RPMI7951 (cell line): ENCODE results near the gene CD1D. TPM values are rescaled to one million over a fixed set of nuclear protein-coding genes. Genes with fewer than 3 reads are reported as not detected.
"Not testable (repeated sequence)": the region's sequence is repeated elsewhere in the genome, so short reads cannot be mapped to it uniquely, and the experiment has no call there.

Source experiments
- DNase-seq: peaks from one replicate; pipeline ENCODE4 v3.0.0-alpha.2; 2012; ENCODE audit warnings: low read depth
- total RNA-seq: library from RNA; depleted of rRNA; stranded (reverse); fragments of >200 nt; shearing (Covaris generic); gene quantifications from 2 replicates; pipeline ENCODE4 v1.2.3, GENCODE V29; 2014; rRNA removed

The CD1D gene
- 0.36 and 1.3 TPM in 2 replicates for total RNA-seq

DNA sequence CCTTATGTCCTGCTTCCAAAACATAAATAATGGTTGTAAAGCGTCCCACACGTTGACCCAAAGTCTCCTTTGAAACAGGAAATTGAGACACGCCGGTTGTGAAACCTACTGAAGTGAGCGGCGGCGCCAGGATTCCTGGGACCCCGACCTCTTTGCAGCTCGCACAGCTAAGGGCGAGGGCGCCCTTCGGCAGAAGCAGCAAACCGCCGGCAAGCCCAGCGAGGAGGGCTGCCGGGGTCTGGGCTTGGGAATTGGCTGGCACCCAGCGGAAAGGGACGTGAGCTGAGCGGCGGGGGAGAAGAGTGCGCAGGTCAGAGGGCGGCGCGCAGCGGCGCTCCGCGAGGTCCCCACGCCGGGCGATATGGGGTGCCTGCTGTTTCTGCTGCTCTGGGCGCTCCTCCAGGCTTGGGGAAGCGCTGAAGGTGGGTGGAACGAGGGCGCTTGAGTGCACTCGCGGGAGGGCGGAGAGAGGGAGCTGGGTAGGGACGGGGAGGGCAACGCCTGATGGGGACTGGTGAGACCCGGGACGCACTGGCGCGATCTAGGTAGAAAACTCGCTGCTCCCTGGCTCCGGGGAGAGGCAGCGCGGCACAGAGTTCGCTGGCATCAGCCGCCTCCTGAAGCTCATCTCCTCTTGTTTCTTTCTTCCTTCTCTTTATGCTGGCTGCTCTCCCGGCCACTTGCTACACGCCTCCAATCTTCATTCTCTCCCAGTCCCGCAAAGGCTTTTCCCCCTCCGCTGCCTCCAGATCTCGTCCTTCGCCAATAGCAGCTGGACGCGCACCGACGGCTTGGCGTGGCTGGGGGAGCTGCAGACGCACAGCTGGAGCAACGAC lies at the start of gene CD1D:
Gene CD1D, plus strand, starts transcription at position 155 of the 836 bp plus-strand sequence. Its CDS starts 207 bp downstream, at position 362.
- peak; percentile 13 for DNase-seq

DNA sequence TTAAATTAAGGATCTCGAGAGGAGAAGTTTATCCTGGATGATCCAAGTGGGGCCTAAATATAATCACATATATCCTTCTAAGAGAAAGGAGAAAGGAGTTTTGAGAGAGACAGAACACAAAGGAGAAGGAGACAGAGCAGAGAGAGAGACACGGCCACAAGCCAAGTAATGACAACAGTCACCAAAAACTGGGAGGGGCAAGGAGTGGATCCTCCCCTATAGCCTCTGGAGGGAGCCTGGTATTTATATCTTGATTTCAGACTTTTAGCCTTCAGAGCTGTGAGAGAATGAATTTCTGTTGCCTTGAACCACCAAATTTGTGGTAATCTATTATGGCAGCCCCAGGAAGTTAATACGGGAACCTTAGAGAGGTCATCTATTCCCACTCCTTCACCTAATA lies 49.5 kb upstream of the CD1D start:
- no peak for DNase-seq

DNA sequence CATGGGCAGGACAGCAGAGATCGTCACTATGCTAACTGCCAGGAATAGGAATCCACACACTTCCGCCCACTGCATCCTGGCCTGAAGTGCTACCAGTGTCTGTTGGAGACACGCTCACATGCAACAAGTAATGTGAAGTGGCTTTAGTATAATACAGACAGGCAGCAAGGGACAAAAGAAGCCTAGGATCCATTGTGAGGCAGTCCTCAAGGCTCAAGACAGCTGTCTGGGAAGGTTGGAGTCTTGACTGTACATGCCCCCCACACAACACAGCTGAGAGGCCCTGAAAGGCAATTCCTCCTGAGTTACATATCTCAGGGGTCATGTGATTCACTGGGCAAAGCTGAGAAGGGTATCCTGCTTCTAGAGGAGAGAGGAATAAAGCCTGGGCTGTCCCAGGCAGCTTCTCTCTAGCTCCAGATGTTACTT lies 39.9 kb upstream of the CD1D start:
- DNase-seq, result no peak

DNA sequence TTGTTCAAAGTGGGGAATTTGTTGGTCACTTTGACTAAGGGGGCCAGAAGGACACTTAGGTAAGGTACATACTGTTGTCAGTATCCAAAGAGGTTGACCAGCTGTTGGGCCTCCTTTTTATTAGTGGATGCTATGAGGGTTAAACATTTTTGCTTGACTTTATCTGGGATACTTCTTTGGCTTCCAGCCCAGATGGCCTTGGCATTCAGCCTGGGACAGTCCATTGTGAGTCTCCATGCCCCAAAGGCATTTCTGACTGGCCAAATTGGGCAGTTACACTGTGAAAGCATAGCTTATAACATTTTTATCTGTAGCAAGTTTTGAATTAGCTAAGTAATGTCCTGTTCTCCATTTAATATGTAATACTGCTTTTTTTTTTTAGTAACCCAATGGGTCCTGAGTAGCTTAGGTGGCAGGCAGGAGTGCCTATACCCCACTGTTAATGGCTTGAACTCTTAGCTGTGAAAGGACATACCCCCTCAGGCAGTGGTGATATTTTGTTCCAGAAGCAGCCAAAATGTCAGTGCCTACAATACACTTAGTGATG lies 35.4 kb upstream of the CD1D start:
- DNase-seq, result peak; percentile 95

DNA sequence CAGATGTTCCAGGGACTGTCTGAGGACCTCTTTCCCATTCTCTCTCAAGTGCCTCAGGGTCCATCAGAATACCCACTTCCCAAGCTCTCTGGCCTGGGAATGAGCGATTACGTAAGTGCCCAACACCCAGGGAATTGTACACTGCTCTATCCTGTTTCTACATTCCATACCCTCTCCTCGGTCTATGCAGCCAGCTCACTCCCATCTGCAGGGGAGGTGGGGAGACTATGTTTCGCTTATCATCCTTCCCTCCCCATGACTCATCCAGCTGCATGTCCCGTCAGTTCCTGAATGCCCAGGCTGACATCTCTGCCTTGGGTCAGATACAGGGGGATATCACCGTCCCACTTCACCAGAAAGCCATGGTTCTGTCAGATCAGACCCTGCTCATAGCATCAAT lies 34.5 kb upstream of the CD1D start:
- peak; percentile 94 for DNase-seq

DNA sequence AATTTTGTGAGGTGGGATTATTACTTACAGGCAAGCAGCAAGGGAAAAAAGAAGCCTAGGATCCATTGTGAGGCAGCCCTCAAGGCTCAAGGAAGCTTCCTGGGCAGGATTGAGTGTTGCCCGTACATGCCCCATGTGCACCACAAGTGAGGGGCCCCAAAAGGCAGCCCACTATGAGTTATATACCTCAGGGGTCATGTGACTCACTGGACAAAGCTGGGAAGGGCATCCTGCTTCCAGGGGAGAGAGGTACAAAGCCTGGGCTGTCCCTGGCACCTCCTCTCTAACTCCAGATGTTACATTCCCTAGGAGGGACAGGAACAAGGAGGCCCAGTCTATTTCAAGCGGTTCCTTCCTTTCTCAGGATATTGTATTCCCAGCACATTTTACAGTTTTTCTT lies 34.0 kb upstream of the CD1D start:
- DNase-seq, result peak; percentile 56

DNA sequence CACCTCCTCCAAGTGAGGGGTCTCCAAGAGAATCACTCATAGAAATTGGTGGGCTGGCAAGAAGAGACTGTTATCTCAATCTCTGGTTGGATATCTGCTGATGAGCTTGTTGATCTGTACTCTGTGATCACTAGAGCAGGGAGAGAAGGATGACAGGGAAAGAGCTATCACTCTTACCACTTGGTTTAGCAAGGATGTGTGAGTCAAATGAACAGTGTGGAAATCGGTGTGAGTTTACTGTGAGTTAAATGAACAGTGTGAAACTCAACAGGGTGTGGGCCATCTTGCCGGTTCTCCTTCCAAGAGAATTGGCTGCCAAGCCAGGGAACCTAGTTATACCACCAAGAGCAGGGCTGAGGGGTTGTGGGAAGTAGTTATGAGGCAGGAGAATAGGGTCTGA lies 33.3 kb upstream of the CD1D start:
- no peak for DNase-seq

DNA sequence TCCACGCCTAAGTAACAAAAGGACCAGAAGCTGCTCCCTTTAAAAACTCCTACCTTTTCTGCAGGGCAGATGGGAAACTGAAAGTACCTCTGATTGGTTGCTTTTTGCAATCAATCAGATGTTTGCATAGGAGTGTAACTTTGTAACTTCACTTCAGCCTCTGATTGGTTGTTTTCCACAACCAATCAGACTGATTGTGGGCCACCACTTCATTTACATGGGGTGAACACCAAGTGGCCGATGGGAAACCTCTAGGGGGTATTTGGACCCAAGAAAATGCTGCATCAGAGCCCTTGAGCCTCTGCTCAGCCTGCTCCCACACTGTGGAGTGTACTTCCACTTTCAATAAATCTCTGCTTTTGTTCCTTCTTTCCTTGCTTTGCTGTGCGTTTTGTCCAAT lies 32.8 kb upstream of the CD1D start:
- peak; percentile 16 for DNase-seq

DNA sequence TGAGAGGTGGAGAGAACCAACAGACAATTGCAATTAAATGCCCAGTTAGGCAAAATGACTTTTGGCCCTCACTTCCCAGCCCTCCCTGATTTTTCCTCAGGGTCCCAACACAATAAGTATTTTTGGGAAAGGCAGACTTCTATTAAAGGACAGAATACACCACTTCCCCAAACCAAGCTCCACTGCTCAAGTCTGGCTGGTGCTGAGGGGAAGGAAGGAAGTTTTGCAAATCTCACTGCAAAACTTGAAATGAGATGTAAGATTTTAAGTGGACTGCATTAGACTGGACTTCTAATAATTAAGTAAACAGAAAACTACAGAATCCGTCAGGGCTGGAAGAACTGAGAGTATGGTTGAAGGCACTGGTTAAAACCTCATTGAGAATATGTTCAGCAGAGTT lies 32.2 kb upstream of the CD1D start:
- DNase-seq, result no peak

DNA sequence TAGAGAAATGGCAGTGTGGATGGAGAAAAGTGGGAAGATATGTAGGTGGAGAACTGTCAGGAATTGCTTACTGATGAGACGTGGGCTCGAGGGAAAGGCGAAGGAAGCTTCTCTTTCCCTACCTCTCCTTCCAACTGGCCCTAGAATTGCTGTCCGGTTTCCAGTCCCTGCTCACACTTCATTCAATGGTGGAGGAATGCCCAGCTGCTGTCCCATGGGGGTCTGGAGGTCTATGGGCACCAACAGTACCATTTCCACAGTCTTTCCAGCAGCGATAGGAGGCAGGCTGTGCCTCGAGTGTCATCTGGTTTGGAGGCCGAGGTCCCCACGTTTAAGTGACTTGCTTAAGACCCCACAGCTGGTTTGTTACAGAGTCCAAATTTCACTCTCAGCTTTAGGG lies 31.5 kb upstream of the CD1D start:
- DNase-seq, result no peak

DNA sequence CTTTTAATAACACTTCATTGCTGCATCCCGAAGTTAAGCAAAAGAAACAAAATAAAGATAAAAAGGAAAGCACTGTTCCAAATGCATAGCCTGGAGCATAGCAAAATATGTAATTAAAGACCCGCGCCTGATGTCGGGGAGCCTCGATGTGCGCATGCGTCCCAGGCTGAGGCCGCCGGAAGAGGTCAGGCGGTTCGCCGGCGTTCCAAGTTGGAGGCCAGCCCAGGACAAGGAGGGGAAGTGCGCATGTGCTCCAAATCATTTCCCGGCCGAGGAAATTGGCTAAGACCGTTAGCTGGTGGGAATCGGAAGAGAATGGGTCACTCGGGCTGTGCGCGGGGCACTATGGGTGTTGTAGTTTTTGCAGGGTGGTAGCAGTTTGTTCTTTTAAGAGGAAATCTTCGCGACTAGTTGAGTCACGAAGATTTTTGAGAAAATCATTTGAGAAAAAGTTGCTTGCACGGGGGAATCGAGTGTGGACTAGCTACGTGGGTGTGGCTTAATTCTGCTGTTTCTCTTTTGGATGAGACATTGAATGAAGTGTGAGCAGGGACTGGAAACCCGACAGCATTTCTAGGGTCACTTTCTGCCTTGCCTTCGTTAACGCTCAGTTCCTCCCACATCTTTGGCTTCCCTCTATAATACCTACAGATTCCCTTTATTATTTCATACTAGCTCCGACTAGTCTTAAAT lies 31.0 kb upstream of the CD1D start:
- DNase-seq, result peak; percentile 95

DNA sequence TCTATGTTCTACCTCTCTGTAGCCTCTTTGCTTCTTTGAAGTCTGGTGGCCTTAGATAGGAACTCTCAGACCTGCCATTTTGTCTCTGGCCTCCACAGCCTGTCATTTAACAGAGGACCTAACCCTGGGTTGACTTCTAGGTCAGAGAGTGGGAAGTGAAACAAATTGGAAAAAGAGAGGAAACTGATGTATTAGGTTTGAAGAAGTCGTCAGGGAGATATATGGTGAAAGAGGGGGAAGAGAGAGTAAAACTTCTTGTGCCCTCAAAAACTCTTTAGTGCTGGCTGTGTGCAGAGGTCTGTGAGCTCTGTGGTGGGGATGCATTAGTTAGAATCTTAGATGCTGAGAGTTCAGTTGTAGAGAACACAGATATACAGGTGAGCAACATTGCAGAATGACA lies 30.2 kb upstream of the CD1D start:
- no peak for DNase-seq

DNA sequence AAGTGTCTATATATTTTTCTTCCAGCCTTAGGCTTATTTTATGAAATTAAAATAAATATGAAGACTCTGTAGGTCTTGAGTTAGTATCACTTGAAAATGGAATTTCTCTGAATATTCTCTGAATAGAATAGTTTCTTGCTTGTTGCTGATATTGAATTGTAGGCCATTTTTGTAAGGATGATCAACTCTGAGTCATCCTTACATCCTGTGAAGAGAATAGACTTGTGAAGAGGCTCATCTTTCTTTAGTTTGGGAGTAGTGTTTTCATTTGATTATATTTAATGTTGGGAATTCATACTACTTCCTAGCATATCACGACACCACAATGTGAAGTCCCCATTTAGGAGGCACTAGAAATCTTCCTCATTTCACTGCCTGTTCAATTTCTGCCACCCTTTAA lies 27.5 kb upstream of the CD1D start:
- DNase-seq, result peak; percentile 35

DNA sequence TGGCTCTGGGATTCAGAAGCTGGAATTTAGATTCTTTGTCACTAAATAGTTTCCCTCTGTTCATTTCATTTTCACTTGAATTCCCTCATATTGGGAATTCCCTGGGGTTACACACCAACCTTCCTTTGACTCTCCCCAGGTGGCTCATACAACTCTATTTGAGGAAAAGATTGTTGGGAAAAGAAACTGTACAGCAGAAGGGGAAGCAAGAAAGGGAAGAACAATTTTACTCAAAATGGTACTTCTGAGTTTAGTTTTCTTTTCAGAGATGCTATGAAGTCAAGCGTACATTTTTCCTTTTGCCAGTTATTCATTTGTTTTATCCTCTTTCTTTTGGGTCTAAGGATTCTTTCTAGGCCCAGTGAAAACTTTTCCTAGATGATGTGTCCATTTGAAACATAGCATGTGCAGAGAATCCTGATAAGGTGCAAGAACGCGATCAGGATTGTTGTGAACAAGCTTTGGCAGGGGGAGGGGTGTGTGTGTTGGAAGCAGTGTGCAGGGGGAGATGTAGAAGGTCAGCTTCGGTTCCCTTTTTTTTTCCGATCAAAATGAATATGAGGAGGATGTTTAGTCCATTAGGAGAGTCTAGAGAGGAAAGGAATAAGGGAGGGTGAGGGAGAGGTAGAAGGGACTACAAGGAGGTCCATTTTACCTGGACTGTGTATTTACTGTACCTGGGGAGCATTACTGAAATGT lies 26.8 kb upstream of the CD1D start:
- DNase-seq, result no peak

DNA sequence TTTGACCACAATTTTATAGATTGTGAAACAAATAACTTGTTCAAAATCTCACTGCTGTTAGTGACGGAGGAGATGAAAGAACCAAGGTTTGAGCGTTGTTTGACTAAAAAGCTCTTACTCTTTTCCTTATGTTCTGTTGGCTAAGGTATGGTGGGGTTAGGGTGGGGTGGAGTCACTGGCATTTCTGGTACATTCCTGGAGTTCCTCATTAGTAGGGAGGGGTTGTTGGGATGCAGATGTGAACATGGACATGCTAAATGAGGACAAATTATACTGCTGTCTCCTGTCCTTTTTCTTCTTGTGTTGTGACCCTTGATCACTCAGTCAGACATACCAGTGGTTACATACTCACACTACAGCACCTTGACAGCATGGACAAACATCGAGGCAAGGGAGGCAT lies 26.2 kb upstream of the CD1D start:
- no peak for DNase-seq

DNA sequence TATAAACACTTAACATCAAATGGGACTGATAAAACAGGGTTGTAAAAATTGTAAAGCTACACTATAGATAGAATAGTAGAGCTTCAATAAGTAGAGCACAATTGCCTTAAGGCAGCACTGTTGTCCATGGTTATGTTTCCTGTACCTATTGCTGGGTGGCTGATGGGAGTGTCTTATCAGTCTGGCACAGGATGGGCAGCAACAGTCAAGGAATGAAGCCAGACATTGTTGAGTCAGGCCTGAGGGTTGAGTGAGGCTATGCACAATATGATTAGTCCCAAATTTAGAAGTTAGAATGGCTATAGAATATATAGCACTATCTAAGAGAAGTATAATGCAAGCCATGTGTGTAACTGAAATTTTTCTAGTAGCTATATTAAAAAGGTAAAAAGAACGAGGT lies 25.0 kb upstream of the CD1D start:
- peak; percentile 10 for DNase-seq

DNA sequence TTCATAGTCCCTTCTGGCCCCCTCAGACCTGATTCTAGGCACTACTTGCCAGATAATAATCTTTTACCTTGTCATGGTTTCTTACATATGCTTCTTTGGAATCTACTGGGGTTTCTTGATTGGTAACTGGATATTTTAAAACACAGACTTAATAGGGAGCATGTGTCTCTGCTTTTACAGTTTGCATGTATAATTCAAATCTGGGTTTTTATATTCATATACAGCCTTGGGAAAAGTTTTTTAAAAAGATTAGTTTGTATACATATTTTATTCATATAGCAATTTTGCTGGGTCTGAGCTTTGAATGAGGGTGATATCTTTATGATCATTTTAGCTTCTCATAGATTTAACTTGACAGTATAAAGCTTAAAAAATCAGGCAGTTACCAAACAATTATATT lies 21.1 kb upstream of the CD1D start:
- DNase-seq, result no peak

DNA sequence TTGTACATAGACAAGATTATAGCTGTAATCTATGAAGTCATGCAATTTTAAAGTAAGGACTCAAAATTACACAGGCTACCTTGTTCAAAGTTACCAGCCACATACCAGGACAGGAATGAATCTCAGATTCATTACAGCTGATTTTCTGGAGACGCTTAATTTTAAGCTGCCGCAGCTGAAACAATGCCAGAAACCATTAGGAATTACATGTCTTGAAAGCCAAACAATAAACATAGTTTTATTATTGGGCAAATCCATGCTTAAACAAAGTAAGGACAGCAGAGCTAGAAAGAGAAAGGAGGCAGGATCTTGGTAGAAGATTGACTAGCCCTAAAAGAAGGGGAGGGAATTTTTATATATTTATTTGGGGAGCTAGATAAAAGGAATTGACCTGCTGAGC lies 19.2 kb upstream of the CD1D start:
- DNase-seq, result no peak

DNA sequence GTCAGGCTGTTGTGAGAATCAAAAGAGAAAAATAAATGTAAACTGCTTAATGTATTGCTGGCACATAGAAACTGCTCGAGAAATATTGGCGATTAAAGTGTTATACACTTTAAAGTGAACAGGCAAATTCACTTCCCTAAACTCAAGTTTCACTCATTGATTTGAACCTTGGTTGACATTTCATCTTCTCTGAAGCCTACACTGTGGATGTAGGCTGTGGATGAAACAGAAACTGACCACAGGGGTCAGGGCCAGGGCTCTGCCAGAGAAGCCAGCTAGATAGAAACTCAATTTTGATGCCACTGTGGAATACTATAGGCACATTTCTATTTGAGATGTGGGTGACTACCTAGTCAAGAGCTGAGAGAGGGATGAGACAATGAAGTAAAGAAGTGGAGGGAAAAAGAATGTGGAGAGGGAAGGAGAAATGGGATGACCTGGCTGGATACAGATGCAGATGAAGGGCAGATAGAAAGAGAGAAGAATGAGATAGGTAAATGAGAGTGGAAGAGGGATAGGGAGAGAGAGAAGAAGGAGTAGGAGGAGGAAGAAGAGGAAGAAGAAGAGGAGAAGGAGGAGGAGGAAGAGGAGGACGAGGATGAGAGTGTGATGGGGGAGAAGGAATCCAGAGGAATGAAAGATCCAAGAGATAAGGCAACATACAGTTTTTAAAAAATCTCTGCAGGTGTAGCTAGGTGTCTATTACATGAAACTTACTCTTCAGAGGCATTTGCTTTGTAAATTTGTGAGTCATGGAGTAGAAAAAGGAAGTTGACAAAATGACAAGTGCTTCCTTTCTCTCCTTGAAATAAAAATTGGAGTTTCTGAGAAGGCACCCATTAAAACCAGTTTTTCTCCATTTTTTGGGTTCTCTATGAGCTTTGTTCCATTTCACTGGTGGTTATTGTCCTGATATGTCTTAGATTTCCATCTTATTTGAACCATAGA lies 17.4 kb upstream of the CD1D start:
- DNase-seq, result no peak

DNA sequence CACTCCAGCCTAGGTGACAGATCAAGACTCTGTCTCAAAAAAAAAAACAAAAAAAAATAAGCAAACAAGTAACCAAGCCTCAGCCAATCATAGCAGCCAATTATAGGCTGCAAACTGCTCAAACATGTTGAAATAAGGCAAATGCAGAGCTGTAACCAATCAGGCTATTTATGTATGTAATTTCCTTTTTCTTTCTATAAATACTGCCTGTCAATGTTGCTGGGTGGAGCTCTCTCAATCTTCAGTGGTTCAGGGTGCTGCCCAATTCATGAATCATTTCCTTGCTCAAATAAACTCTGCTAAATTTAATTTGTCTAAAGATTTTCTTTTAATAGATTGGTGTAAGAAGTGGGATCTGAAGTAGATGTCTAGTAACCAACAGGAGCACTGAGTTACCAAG lies 11.6 kb upstream of the CD1D start:
- no peak for DNase-seq

DNA sequence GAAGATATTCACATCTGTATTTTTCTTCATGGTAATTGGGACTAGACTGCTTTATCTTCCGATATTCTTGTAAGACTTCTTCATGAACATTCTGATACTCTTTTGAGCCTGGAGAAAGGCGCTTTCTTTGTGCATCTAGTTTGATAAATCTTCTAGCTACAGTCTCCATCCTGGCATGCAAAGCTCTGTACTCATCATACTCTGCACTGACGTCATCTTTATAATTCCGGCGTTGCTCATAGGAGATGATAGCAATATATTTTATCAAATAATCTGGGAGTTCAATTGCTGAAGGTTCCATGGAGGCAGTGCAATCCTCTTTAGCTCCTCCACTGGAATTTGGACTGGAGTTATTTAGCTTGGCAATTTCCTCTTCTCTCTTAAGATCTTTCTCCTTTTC lies 4.8 kb upstream of the CD1D start:
- not testable (repeated sequence) for DNase-seq
